ENCODE measurements around the gene ADARB2.

Gene ADARB2

DNA sequence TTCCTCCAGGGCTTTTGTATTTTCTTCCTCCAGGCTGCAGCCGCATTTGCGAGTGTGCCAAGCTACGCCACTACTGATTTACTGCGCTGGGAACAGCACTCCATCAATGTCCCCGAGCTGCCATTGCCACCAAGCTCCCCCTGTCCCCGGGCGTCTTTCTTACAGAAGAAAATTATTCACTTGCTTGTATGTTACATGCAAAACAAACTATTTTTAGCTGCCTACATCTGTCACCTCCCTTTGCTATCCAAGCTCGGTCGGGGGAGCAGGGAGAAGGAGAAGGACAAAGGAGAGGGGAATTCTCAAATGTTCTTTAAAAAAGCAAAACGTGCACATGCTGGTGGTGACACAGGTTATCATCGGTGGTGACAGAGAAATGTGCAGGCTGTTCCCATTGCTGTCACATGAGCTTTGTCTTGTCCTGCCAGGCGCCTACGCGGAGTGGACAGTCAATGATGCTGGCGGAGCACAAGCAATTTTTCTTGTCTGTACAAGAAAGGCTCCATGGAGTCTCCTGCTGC, 93.1 kb downstream of the ADARB2 start:
- TF ChIP-seq, protein P1, sequence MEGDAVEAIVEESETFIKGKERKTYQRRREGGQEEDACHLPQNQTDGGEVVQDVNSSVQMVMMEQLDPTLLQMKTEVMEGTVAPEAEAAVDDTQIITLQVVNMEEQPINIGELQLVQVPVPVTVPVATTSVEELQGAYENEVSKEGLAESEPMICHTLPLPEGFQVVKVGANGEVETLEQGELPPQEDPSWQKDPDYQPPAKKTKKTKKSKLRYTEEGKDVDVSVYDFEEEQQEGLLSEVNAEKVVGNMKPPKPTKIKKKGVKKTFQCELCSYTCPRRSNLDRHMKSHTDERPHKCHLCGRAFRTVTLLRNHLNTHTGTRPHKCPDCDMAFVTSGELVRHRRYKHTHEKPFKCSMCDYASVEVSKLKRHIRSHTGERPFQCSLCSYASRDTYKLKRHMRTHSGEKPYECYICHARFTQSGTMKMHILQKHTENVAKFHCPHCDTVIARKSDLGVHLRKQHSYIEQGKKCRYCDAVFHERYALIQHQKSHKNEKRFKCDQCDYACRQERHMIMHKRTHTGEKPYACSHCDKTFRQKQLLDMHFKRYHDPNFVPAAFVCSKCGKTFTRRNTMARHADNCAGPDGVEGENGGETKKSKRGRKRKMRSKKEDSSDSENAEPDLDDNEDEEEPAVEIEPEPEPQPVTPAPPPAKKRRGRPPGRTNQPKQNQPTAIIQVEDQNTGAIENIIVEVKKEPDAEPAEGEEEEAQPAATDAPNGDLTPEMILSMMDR (IDR thresholded peaks at IDR 0.05), result no peak
- no peak for TF ChIP-seq ZFX (IDR thresholded peaks at IDR 0.05; ENCODE audit: borderline replicate concordance)

DNA sequence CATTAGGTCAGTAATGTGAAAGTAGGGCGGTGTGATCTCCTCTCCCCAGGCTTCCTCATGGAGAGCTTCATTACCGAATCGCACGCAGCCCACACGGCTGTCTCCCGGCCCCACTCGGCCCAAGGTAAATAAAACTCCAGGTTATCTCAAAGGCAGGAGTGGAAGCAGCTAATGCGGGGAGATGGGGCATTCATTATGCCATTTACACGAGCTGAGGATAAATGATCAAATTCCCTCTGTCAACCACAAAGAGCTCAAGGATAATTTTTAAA, 93.5 kb downstream of the ADARB2 start:
- TF ChIP-seq, protein P1 (IDR thresholded peaks at IDR 0.05), result no peak
- TF ChIP-seq ZFX (IDR thresholded peaks at IDR 0.05; ENCODE audit: borderline replicate concordance), result no peak
- H3K27ac ChIP-seq, result no peak overlapping the region

More for the DNA sequence above, 93.1 kb downstream of the ADARB2 start:
- no peak overlapping the region for H3K27ac ChIP-seq

DNA sequence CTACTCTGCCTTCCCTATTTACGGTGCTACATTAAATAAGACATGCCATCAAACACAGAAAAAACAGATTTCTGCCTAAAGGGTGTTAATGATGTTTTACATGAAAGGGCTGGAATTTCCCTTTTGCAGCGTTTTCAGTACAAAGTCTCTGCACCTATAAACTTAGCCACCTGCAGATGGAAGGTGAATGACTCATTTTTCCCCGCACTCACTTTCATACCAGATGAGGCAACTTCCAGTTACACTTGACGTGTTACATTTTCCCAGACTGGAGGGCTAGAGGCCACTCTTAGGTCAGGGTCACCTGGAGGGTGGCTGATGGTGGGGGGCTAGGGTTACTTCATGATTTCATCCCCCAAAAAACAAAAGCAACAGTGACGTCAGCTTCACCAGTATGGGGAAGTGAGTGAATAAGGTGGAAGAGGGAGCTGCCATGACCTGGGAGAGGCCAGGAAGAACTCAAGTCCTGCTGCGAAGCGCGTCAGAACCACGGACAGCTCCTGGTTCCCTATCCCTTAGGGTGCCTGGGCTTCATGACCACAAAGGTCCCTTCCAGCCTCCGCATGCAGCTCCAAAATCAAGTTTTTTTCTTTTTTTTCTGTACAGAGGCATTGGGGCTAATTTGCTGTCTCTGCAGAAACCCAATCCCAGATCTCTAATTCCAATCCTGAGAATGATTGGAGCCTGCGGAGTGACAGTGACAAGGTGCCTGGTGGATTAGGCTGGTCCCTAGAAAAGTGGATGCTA, 94.0 kb downstream of the ADARB2 start:
- H3K27ac ChIP-seq, result no peak overlapping the region

DNA sequence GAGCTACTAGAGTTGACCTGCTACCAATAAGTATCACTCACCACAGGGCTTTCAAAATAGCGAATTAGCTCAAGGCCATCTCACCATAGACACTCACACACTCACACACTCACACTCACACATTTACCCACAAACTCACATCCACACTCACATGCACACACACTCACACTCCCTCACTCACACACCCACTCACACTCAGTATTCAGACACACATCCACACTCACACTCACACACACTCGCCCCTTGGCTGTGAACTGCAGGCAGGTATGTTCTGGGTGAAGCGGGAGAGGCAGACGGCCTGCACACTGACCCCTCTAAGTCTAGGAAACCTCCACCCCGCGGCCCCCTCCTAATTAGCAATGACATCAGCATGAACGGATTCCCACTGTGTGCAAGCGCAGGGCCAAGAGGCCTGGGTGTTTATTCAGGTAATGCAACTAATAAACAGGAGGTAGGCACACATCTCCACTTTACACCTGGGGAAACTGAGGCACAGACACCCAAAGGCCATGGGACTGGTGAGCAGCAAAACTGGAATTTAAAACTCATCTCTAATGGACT, 94.6 kb downstream of the ADARB2 start:
- H3K27ac ChIP-seq, result no peak overlapping the region
- TF ChIP-seq, protein P1 (IDR thresholded peaks at IDR 0.05), result no peak
- TF ChIP-seq ZFX (IDR thresholded peaks at IDR 0.05; ENCODE audit: borderline replicate concordance), result no peak

More for the DNA sequence above, 94.0 kb downstream of the ADARB2 start:
- TF ChIP-seq, protein P1 (IDR thresholded peaks at IDR 0.05), result no peak
- no peak for TF ChIP-seq ZFX (IDR thresholded peaks at IDR 0.05; ENCODE audit: borderline replicate concordance)

DNA sequence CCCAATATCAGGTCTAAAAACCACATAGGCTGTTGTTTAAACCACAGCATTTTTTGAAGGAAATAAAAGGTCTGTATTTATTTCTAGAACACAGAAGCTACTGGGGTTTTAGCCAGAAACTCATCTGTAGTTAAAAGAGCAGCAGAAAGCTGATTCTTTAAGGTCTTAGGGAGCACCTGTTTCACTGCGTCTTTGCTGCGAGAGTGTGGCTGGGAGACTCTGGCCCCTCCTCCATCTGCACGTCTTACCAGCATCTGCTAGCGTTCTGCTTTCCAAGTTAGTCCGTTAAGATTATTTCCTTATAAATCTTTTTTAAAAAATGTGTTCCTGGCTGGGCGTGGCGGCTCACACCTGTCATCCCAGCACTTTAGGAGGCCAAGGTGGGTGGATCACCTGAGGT, 95.9 kb downstream of the ADARB2 start:
- no peak overlapping the region for H3K27ac ChIP-seq
- TF ChIP-seq ZFX (IDR thresholded peaks at IDR 0.05; ENCODE audit: borderline replicate concordance), result no peak
- TF ChIP-seq, protein P1 (IDR thresholded peaks at IDR 0.05), result no peak

DNA sequence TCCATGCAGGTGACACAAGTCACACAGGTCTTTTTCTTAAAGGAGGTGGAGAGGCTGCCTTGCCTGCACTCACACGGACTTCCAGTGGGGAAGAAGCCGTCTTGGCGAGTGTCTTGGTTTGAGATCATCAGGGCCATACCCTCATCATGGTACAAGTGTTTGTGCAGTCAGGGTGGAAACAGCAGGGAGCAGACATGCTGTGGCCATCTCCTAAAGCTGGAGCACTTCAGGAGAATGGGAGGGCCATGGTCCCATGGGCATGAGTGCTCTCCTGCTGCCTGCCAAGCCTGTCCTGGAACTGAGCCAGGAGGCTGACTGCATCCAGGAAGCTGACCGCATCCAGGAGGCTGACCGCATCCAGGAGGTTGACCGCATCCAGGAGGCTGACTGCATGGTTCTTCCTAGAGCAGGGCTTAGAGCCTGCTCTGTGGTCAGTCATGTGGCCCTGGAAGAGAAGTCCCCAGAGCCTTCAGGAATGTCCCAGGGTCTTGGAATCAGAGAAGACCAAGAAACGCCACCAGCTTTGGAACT, 98.4 kb downstream of the ADARB2 start:
- H3K27ac ChIP-seq, result no peak overlapping the region
- no peak for TF ChIP-seq ZFX (IDR thresholded peaks at IDR 0.05; ENCODE audit: borderline replicate concordance)
- TF ChIP-seq, protein P1 (IDR thresholded peaks at IDR 0.05), result no peak

DNA sequence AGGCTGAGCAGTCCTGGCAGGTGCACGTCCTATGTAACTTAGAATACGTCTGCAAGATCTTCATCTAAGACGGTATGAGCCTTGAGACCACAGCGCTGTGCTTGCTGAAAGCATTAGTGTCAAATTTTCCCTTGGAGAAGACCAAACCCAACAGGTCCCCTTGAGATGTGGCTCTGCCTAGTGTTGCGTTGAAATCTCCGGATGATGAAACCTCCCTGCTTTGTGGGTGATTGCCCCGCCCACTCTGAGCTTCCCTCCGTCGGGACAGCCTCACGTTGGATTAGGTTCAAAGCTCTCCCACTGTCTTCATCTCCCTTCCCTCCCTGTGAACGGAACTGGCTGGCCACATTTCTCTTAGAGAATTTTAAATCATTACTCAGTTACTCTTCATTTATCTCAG, 102.0 kb downstream of the ADARB2 start:
- TF ChIP-seq, protein P1 (IDR thresholded peaks at IDR 0.05), result no peak
- no peak for TF ChIP-seq ZFX (IDR thresholded peaks at IDR 0.05; ENCODE audit: borderline replicate concordance)
- no peak overlapping the region for H3K27ac ChIP-seq
